ENCODE results near the gene HECW1. TPM values are rescaled to one million over a fixed set of nuclear protein-coding genes. Genes with fewer than 3 reads are reported as not detected.

HECW1 gene
- total RNA-seq, 3 donors from 2014 or later (not counting 1 experiment from before 2014, with no cell fraction given) = not detected

DNA sequence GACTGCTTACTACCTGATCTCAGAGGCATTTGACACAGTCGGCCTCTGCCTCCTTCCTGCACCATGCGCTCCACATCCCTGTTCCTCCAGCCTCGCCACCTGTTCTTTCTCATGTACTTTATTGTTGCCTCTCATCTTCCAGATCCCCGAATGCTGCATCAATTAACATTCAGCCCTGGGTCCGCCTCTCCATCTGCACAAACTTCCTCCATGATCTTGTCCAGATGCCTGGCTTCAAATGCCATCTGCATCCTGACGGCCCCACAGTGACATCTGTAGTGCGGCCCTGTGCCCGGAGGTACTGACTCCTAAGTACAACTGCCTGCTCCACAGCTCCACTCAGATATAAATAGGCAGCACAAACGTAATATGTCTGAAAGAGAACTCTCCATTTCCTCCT, 419.3 kb downstream of the HECW1 start:
- Mint-ChIP-seq H3K4me3 (no peak overlapping the region), H3K36me3 (no peaks in the 10 kb centered on the region), H3K27me3 (ENCODE audit: low read depth in 2 of 2) (peaks cover 4 to 20% of the 10 kb centered on the region in 2 donors), H3K27ac (no peak overlapping the region), H3K4me1 (no peaks in the 10 kb centered on the region), H3K9me3 (no peaks in the 10 kb centered on the region)
- no peak for ATAC-seq
- no peak for DNase-seq
- WGBS (ENCODE audit: insufficient coverage) = 61% methylated on average over 9 of the region's 9 CpGs
- Histone ChIP-seq H3K27ac (ENCODE audit: low read length) (no peak overlapping the region), H3K4me3 (ENCODE audit: low read length) (no peak overlapping the region), H3K36me3 (ENCODE audit: control insufficient read depth, insufficient read depth, low read length) (no peaks in the 10 kb centered on the region), H3K4me1 (ENCODE audit: control insufficient read depth, insufficient read depth, low read length) (no peaks in the 10 kb centered on the region), H3K27me3 (ENCODE audit: control insufficient read depth, insufficient read depth, low read length) (no peaks in the 10 kb centered on the region), H3K9me3 (ENCODE audit: control insufficient read depth, insufficient read depth, low read length) (no peaks in the 10 kb centered on the region)
- intact Hi-C loops (cut with micrococcal nuclease) = no loop called here
- TF ChIP-seq, protein P1, sequence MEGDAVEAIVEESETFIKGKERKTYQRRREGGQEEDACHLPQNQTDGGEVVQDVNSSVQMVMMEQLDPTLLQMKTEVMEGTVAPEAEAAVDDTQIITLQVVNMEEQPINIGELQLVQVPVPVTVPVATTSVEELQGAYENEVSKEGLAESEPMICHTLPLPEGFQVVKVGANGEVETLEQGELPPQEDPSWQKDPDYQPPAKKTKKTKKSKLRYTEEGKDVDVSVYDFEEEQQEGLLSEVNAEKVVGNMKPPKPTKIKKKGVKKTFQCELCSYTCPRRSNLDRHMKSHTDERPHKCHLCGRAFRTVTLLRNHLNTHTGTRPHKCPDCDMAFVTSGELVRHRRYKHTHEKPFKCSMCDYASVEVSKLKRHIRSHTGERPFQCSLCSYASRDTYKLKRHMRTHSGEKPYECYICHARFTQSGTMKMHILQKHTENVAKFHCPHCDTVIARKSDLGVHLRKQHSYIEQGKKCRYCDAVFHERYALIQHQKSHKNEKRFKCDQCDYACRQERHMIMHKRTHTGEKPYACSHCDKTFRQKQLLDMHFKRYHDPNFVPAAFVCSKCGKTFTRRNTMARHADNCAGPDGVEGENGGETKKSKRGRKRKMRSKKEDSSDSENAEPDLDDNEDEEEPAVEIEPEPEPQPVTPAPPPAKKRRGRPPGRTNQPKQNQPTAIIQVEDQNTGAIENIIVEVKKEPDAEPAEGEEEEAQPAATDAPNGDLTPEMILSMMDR (IDR thresholded peaks at IDR 0.05) = no peak

DNA sequence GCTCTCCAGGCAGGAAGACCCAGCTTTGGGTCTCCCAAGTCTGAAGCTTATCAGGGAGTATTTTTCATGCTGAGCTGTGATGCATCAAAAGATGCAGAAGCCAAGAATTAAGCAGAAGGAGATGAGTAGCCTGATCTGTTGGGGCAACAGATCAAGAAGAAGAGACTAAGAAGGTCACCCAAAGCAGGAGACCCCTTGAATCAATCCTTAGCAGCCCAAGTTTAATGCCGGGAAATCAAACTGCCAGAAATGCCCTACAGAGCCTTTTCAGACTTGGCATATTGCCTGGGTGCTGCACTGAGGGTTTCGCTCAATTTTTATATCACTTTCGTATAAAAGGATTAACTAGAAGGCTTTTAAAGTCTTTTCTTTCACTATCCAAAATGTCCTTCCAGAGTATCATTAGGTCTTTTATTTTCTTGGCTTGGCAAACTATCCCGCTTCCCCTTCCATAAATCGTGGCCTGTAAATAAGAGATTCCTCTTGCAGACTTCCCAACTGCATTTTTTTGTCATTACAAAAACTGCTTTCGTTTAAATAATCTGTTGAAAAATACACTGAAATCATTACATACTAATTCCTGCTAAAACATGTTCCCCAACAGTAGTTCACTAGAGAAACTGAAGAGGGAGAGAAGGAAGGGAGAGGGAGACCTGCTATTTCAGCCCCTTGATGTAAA, 421.5 kb downstream of the HECW1 start:
- no peak for ATAC-seq
- no peaks in the 10 kb centered on the region for H3K4me1 Mint-ChIP-seq
- Histone ChIP-seq H3K36me3 (ENCODE audit: control insufficient read depth, insufficient read depth, low read length) (no peaks in the 10 kb centered on the region), H3K27ac (ENCODE audit: low read length) (no peak overlapping the region), H3K9me3 (ENCODE audit: control insufficient read depth, insufficient read depth, low read length) (no peaks in the 10 kb centered on the region), H3K4me3 (ENCODE audit: low read length) (no peak overlapping the region), H3K27me3 (ENCODE audit: control insufficient read depth, insufficient read depth, low read length) (no peaks in the 10 kb centered on the region), H3K4me1 (ENCODE audit: control insufficient read depth, insufficient read depth, low read length) (no peaks in the 10 kb centered on the region)
- H3K9me3 Mint-ChIP-seq = no peaks in the 10 kb centered on the region
- peaks cover 9 to 20% of the 10 kb centered on the region in 2 donors for H3K27me3 Mint-ChIP-seq (ENCODE audit: low read depth in 2 of 2)
- no peak overlapping the region for H3K27ac Mint-ChIP-seq
- H3K36me3 Mint-ChIP-seq = no peaks in the 10 kb centered on the region
- no peak for DNase-seq
- intact Hi-C loops (cut with micrococcal nuclease) = no loop called here
- no peak overlapping the region for H3K4me3 Mint-ChIP-seq
- TF ChIP-seq, protein P1 (IDR thresholded peaks at IDR 0.05) = no peak
- WGBS (ENCODE audit: insufficient coverage) = 95% methylated on average over 5 of the region's 6 CpGs

DNA sequence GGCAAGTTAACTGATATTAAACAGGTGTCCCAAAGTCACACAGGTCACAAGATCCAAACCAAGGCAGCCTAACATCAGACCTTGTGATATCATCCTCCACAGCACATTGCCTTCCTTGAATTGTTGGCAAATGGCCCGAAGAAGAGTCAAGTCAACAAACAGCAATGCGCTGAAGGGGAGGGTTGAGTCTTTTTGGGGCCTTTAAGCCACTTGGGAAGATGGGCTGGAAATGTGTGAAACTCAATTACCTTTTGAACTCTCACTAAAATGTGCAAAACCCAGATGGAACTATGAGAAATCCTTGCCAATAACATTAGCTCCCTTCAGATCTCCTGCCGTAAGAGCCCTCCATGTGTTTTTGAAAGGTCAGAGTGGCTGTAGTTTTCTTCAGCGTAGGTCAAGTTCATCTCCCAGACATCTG, 422.6 kb downstream of the HECW1 start:
- intact Hi-C loops (cut with micrococcal nuclease) = no loop called here
- no peak for DNase-seq
- H3K27ac Mint-ChIP-seq = no peak overlapping the region
- no peak overlapping the region for H3K4me3 ChIP-seq (ENCODE audit: low read length)
- H3K9me3 Mint-ChIP-seq = no peaks in the 10 kb centered on the region
- peaks cover 7 to 14% of the 10 kb centered on the region in 2 donors for H3K27me3 Mint-ChIP-seq (ENCODE audit: low read depth in 2 of 2)
- no peaks in the 10 kb centered on the region for H3K9me3 ChIP-seq (ENCODE audit: control insufficient read depth, insufficient read depth, low read length)
- no peak overlapping the region for H3K27ac ChIP-seq (ENCODE audit: low read length)
- no peaks in the 10 kb centered on the region for H3K36me3 Mint-ChIP-seq
- H3K36me3 ChIP-seq (ENCODE audit: control insufficient read depth, insufficient read depth, low read length) = no peaks in the 10 kb centered on the region
- TF ChIP-seq, protein P1 (IDR thresholded peaks at IDR 0.05) = no peak
- ATAC-seq = no peak
- 100% methylated on average over 2 of the region's 4 CpGs for WGBS (ENCODE audit: insufficient coverage)
- H3K27me3 ChIP-seq (ENCODE audit: control insufficient read depth, insufficient read depth, low read length) = no peaks in the 10 kb centered on the region
- no peaks in the 10 kb centered on the region for H3K4me1 Mint-ChIP-seq
- H3K4me3 Mint-ChIP-seq = no peak overlapping the region
- no peaks in the 10 kb centered on the region for H3K4me1 ChIP-seq (ENCODE audit: control insufficient read depth, insufficient read depth, low read length)

Data from natural killer cell (primary cell).